NCI-H748 (cell line): ENCODE data around the gene LRRC8A.

ENCODE experiments used
- DNase-seq: peaks from one replicate; lab custom pipeline; 2025; ENCODE audit not compliant: unreplicated experiment; lab: John Stamatoyannopoulos, UW

The LRRC8A gene

GRCh38 chr9:128901379-128901778 is 19.4 kb downstream of the LRRC8A start:
- no peak for DNase-seq

- DNase-seq, result no peak
Measured at GRCh38 chr9:128901822-128902221, 19.9 kb downstream of the LRRC8A start.

GRCh38 chr9:128902351-128903078 is 20.6 kb downstream of the LRRC8A start:
- peak; percentile 35 for DNase-seq

GRCh38 chr9:128903079-128903461 is 21.1 kb downstream of the LRRC8A start:
- no peak for DNase-seq

- DNase-seq, result no peak
Measured at GRCh38 chr9:128903871-128904620, 22.1 kb downstream of the LRRC8A start.

GRCh38 chr9:128905964-128906363 is 24.0 kb downstream of the LRRC8A start:
- no peak for DNase-seq

GRCh38 chr9:128906741-128907140 is 24.8 kb downstream of the LRRC8A start:
- DNase-seq, result no peak

- no peak for DNase-seq
Measured at GRCh38 chr9:128908372-128908771, 26.4 kb downstream of the LRRC8A start.

GRCh38 chr9:128909859-128910258 is 27.9 kb downstream of the LRRC8A start:
- no peak for DNase-seq

- no peak for DNase-seq
Measured at GRCh38 chr9:128910906-128911305, 29.0 kb downstream of the LRRC8A start.

- no peak for DNase-seq
Measured at GRCh38 chr9:128911529-128912035, 29.6 kb downstream of the LRRC8A start.

- no peak for DNase-seq
Measured at GRCh38 chr9:128912270-128912853, 30.4 kb downstream of the LRRC8A start.

GRCh38 chr9:128913048-128913900 is 31.3 kb downstream of the LRRC8A start:
- DNase-seq, result no peak

- no peak for DNase-seq
Measured at GRCh38 chr9:128913995-128914772, 32.3 kb downstream of the LRRC8A start.

- no peak for DNase-seq
Measured at GRCh38 chr9:128916204-128916603, 34.3 kb downstream of the LRRC8A start.

- DNase-seq, result no peak
Measured at GRCh38 chr9:128916745-128917144, 34.8 kb downstream of the LRRC8A start.

- DNase-seq, result no peak
Measured at GRCh38 chr9:128917151-128917849, 35.4 kb downstream of the LRRC8A start.

- DNase-seq, result no peak
Measured at GRCh38 chr9:128918921-128919320, 37.0 kb downstream of the LRRC8A start.

GRCh38 chr9:128919402-128920089 is 37.6 kb downstream of the LRRC8A start:
- DNase-seq, result no peak
